ENCODE results near the gene EVI5L.
A peak's percentile ranks its signal among the peaks of the same experiment; 100 is the strongest.
"Not testable (repeated sequence)": the region's sequence is repeated elsewhere in the genome, so short reads cannot be mapped to it uniquely, and the experiment has no call there.

Gene EVI5L

GRCh38 chr19:7881910-7882309, 51.9 kb downstream of the EVI5L start:
- Histone ChIP-seq H3K27ac (ENCODE audit: low read depth, low read length) (no peak overlapping the region), H3K4me1 (ENCODE audit: control insufficient read depth in 1 of 2, insufficient read depth in 2 of 2, low read length in 2 of 2) (no peaks in the 10 kb centered on the region), H3K9ac (ENCODE audit: low read depth in 1 of 2, low read length in 2 of 2) (no peak overlapping the region), H3K4me3 (ENCODE audit: low read depth in 1 of 2, low read length in 2 of 2) (no peak overlapping the region), H3K36me3 (ENCODE audit: control insufficient read depth in 1 of 2, insufficient read depth in 2 of 2, low read length in 2 of 2) (no peaks in the 10 kb centered on the region), H3K9me3 (ENCODE audit: control insufficient read depth in 1 of 2, low read length in 2 of 2) (no peaks in the 10 kb centered on the region), H3K27me3 (ENCODE audit: control insufficient read depth in 1 of 2, insufficient read depth in 2 of 2, low read length in 2 of 2) (no peaks in the 10 kb centered on the region)

DNA sequence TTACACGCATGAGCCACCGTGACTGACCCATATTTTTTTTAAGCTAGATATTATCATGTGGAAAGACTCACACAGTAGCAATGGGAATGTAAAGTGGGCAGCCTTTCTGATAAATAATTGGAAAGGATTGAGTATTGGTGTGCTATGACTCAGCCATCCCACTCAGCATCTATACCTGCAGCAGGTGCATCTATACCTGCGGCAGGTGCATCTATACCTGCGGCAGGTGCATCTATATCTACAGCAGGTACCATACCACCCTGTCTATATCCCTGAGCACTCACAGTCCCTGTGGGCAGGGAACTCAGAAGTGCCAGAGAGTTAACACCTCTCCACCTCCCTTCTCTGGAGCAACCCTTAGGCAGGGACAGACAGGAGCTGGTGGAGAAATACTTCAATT, 53.1 kb downstream of the EVI5L start:
- Histone ChIP-seq H3K27me3 (ENCODE audit: control insufficient read depth in 1 of 2, insufficient read depth in 2 of 2, low read length in 2 of 2) (no peaks in the 10 kb centered on the region), H3K4me3 (ENCODE audit: low read depth in 1 of 2, low read length in 2 of 2) (no peak overlapping the region), H3K27ac (ENCODE audit: low read depth, low read length) (no peak overlapping the region), H3K36me3 (ENCODE audit: control insufficient read depth in 1 of 2, insufficient read depth in 2 of 2, low read length in 2 of 2) (no peaks in the 10 kb centered on the region), H3K4me1 (ENCODE audit: control insufficient read depth in 1 of 2, insufficient read depth in 2 of 2, low read length in 2 of 2) (no peaks in the 10 kb centered on the region), H3K9ac (ENCODE audit: low read depth in 1 of 2, low read length in 2 of 2) (no peak overlapping the region), H3K9me3 (ENCODE audit: control insufficient read depth in 1 of 2, low read length in 2 of 2) (no peaks in the 10 kb centered on the region)

DNA sequence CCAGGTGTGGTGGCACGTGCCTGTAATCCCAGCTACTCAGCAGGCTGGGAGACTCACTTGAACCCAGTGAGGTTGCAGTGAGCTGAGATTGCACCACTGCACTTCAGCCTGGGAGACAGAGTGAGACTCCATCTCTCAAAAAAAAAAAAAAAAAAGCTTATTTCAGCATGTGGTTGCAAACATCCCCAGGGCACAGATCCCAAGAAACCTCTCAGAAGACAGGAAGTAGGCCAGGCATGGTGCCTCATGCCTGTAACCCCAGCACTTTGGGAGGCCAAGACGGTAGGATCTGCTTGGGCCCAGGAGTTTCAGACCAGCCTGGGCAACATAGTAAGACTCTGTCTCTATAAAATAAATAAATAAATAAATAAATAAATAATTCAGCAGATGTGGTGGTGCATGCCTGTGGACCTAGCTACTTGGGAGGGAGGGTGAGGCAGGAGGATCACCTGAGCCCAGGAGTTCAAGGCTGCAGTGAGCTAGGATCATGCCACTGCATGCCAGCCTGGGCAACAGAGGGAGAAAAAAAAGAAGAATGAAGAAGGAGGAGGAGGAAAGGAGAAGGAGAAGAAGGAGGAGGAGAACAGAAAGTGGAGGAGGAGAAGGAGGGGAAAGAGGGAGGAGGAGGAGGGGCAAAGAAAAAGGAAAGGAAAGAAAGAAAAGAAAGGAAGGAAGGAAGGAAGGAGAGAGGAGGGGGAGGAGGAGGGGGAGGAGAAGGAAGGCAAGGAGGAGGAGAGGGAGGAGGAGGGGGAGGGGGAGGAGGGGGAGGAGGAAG, 54.0 kb downstream of the EVI5L start:
- Histone ChIP-seq H3K27ac (ENCODE audit: low read depth, low read length) (no peak overlapping the region), H3K36me3 (ENCODE audit: control insufficient read depth in 1 of 2, insufficient read depth in 2 of 2, low read length in 2 of 2) (no peaks in the 10 kb centered on the region), H3K4me1 (ENCODE audit: control insufficient read depth in 1 of 2, insufficient read depth in 2 of 2, low read length in 2 of 2) (no peaks in the 10 kb centered on the region), H3K9me3 (ENCODE audit: control insufficient read depth in 1 of 2, low read length in 2 of 2) (no peaks in the 10 kb centered on the region), H3K27me3 (ENCODE audit: control insufficient read depth in 1 of 2, insufficient read depth in 2 of 2, low read length in 2 of 2) (peaks cover 0 to 3% of the 10 kb centered on the region in 2 donors), H3K9ac (ENCODE audit: low read depth in 1 of 2, low read length in 2 of 2) (no peak overlapping the region), H3K4me3 (ENCODE audit: low read depth in 1 of 2, low read length in 2 of 2) (no peak overlapping the region)

GRCh38 chr19:7885818-7886217, 55.8 kb downstream of the EVI5L start:
- no peak overlapping the region for H3K4me3 ChIP-seq (ENCODE audit: low read depth in 1 of 2, low read length in 2 of 2)
- H3K9me3 ChIP-seq (ENCODE audit: control insufficient read depth in 1 of 2, low read length in 2 of 2): no peaks in the 10 kb centered on the region
- H3K9ac ChIP-seq (ENCODE audit: low read depth in 1 of 2, low read length in 2 of 2): no peak overlapping the region
- no peak overlapping the region for H3K27ac ChIP-seq (ENCODE audit: low read depth, low read length)
- no peaks in the 10 kb centered on the region for H3K4me1 ChIP-seq (ENCODE audit: control insufficient read depth in 1 of 2, insufficient read depth in 2 of 2, low read length in 2 of 2)
- H3K27me3 ChIP-seq (ENCODE audit: control insufficient read depth in 1 of 2, insufficient read depth in 2 of 2, low read length in 2 of 2): peaks cover 0 to 4% of the 10 kb centered on the region in 2 donors
- H3K36me3 ChIP-seq (ENCODE audit: control insufficient read depth in 1 of 2, insufficient read depth in 2 of 2, low read length in 2 of 2): no peaks in the 10 kb centered on the region

- Histone ChIP-seq H3K9ac (ENCODE audit: low read depth in 1 of 2, low read length in 2 of 2) (no peak overlapping the region), H3K27me3 (ENCODE audit: control insufficient read depth in 1 of 2, insufficient read depth in 2 of 2, low read length in 2 of 2) (peaks cover 0 to 4% of the 10 kb centered on the region in 2 donors), H3K4me3 (ENCODE audit: low read depth in 1 of 2, low read length in 2 of 2) (peak overlapping the region in 1 of 2 donors; percentile 40), H3K36me3 (ENCODE audit: control insufficient read depth in 1 of 2, insufficient read depth in 2 of 2, low read length in 2 of 2) (no peaks in the 10 kb centered on the region), H3K27ac (ENCODE audit: low read depth, low read length) (no peak overlapping the region), H3K4me1 (ENCODE audit: control insufficient read depth in 1 of 2, insufficient read depth in 2 of 2, low read length in 2 of 2) (no peaks in the 10 kb centered on the region), H3K9me3 (ENCODE audit: control insufficient read depth in 1 of 2, low read length in 2 of 2) (no peaks in the 10 kb centered on the region)
Observed at GRCh38 chr19:7887408-7888144, 57.6 kb downstream of the EVI5L start.

DNA sequence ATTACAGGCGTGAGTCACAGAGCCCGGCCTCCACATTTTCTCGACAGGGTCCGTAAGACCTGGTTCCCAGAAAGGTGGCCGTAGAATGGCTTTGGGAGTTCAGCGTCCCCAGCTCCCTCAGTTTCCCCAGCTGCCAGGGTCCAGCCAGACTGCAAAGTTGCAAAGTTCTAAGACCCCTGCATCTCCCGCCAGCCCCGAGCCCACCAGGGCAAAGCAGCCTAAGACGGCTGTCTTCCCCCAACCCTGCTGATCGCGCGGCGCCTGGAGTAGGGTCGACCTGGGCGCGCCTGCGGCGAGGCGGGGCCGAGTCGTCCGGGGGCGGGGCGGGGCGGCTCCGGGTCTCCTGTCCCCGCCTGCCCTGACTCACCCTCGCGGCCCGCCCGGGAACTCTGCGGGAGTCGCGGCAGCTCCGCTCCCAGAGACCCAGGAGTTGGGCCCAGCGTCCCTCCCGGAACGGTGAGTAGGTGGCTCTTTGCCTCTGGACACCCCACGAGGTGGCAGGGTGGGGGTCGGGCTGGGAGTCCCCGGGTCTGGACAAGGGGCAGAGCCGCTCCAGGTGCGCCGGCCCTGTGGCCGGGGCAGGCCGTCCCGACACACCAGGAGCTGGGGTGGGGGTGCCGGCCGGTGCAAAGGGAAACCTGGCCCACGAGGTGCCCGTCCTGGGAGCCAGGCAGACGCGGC, 58.3 kb downstream of the EVI5L start, which contains the start of gene LRRC8E:
TSS of gene LRRC8E (plus strand) at position 366 of the 681 bp plus-strand sequence. CDS start 7,094 bp downstream, outside the sequence.
- Histone ChIP-seq H3K4me1 (ENCODE audit: control insufficient read depth in 1 of 2, insufficient read depth in 2 of 2, low read length in 2 of 2) (no peaks in the 10 kb centered on the region), H3K36me3 (ENCODE audit: control insufficient read depth in 1 of 2, insufficient read depth in 2 of 2, low read length in 2 of 2) (no peaks in the 10 kb centered on the region), H3K9me3 (ENCODE audit: control insufficient read depth in 1 of 2, low read length in 2 of 2) (no peaks in the 10 kb centered on the region), H3K4me3 (ENCODE audit: low read depth in 1 of 2, low read length in 2 of 2) (peak within 1 kb of the TSS; percentile 40 to 45), H3K27ac (ENCODE audit: low read depth, low read length) (no peak within 1 kb of the TSS), H3K9ac (ENCODE audit: low read depth in 1 of 2, low read length in 2 of 2) (peak within 1 kb of the TSS; percentile 32 to 39), H3K27me3 (ENCODE audit: control insufficient read depth in 1 of 2, insufficient read depth in 2 of 2, low read length in 2 of 2) (peaks cover 0 to 4% of the 10 kb centered on the region in 2 donors)

DNA sequence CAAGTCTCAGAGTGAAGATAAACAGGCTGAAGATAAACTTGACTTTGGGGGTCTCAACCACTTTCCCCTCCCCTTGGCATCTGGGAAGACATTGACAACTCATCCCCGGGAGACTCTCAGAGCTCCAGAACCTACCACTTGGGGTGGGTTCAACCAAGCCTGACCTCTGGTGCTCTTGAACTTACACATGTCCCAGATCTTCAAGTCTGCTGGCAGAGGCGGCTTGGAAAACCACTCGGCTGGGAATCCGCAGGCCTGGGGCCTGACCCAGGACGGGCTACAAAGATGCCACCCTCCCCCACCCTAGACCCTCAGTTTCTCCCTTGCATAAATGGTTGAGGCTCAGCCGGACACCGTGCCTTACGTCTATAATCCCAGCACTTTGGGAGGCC, 58.8 kb downstream of the EVI5L start:
- Histone ChIP-seq H3K9me3 (ENCODE audit: control insufficient read depth in 1 of 2, low read length in 2 of 2) (no peaks in the 10 kb centered on the region), H3K36me3 (ENCODE audit: control insufficient read depth in 1 of 2, insufficient read depth in 2 of 2, low read length in 2 of 2) (no peaks in the 10 kb centered on the region), H3K9ac (ENCODE audit: low read depth in 1 of 2, low read length in 2 of 2) (peak overlapping the region in 1 of 2 donors; percentile 39), H3K27me3 (ENCODE audit: control insufficient read depth in 1 of 2, insufficient read depth in 2 of 2, low read length in 2 of 2) (peaks cover 0 to 4% of the 10 kb centered on the region in 2 donors), H3K4me1 (ENCODE audit: control insufficient read depth in 1 of 2, insufficient read depth in 2 of 2, low read length in 2 of 2) (no peaks in the 10 kb centered on the region), H3K27ac (ENCODE audit: low read depth, low read length) (no peak overlapping the region), H3K4me3 (ENCODE audit: low read depth in 1 of 2, low read length in 2 of 2) (peak overlapping the region; percentile 40 to 45)

- H3K36me3 ChIP-seq (ENCODE audit: control insufficient read depth in 1 of 2, insufficient read depth in 2 of 2, low read length in 2 of 2); H3K4me3 ChIP-seq (ENCODE audit: low read depth in 1 of 2, low read length in 2 of 2); H3K9ac ChIP-seq (ENCODE audit: low read depth in 1 of 2, low read length in 2 of 2); H3K9me3 ChIP-seq (ENCODE audit: control insufficient read depth in 1 of 2, low read length in 2 of 2); H3K27ac ChIP-seq (ENCODE audit: low read depth, low read length); H3K4me1 ChIP-seq (ENCODE audit: control insufficient read depth in 1 of 2, insufficient read depth in 2 of 2, low read length in 2 of 2); H3K27me3 ChIP-seq (ENCODE audit: control insufficient read depth in 1 of 2, insufficient read depth in 2 of 2, low read length in 2 of 2): not testable (repeated sequence)
Observed at GRCh38 chr19:7893362-7894101, 63.5 kb downstream of the EVI5L start.

DNA sequence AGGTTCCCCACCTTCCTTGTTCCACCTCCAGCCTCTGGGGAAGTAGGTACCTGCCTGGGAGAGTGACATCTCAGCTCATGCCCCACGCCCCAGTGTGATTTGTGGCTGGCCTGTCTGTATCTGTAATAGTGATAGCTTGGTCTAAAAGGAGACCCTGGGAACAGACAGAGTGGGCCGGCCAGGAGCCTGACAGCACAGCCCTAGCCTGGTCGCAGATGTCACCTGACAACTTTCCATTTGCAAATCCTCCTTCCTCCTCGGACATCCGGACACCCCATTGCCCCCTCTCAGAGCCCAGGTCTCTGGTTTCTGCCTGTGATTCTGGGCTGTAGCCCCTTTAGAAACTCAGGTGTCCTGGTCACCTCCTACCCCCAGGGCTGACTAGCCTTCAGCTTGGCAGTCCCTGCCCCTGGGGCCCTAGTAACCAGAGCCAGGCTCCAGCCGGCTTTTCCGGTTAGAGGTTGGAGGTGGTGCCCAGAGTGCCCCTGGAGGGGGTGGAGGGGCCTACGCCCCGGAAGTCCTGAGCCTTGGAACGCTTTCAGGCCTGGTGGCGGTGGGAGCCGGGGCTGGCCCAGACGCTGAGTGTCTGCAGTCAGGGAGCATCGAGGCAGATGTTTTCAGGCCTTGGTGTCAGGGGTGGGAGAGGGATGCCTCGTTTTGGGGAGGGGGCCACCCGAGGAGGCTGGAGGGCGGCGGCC, 64.7 kb downstream of the EVI5L start:
- Histone ChIP-seq H3K4me3 (ENCODE audit: low read depth in 1 of 2, low read length in 2 of 2) (no peak overlapping the region), H3K36me3 (ENCODE audit: control insufficient read depth in 1 of 2, insufficient read depth in 2 of 2, low read length in 2 of 2) (no peaks in the 10 kb centered on the region), H3K9me3 (ENCODE audit: control insufficient read depth in 1 of 2, low read length in 2 of 2) (no peaks in the 10 kb centered on the region), H3K9ac (ENCODE audit: low read depth in 1 of 2, low read length in 2 of 2) (peak overlapping the region in 1 of 2 donors; percentile 11), H3K4me1 (ENCODE audit: control insufficient read depth in 1 of 2, insufficient read depth in 2 of 2, low read length in 2 of 2) (no peaks in the 10 kb centered on the region), H3K27me3 (ENCODE audit: control insufficient read depth in 1 of 2, insufficient read depth in 2 of 2, low read length in 2 of 2) (no peaks in the 10 kb centered on the region), H3K27ac (ENCODE audit: low read depth, low read length) (no peak overlapping the region)
